SK-N-SH (cell line): Measurements from ENCODE around the gene UBE2R2.

Experiments
- CTCF ChIP-seq: fragments of 200-600 bp; sonication (generic); IDR thresholded peaks from 2 replicates; pipeline ENCODE4 v1.6.1; 2017; ENCODE audit warnings: antibody characterized with exemption, mild to moderate bottlenecking, moderate library complexity
- EP300 ChIP-seq, 2 experiments: IDR thresholded peaks; 2 replicates each; pipeline versions ENCODE4 v1.4.0 to v1.6.1; 2012; ENCODE audit warnings: borderline replicate concordance in 1 of 2, low read depth in 1 of 2, low read length in 1 of 2
- EZH2phosphoT487 ChIP-seq: fragments of 200-600 bp; sonication (generic); IDR thresholded peaks from 2 replicates; pipeline ENCODE4 v1.6.1; 2017; ENCODE audit warnings: low read depth, mixed run types, mild to moderate bottlenecking, antibody characterized with exemption, moderate library complexity, borderline replicate concordance
- GABPA ChIP-seq: IDR thresholded peaks from 2 replicates; pipeline ENCODE4 v1.4.0; 2012; ENCODE audit warnings: low read depth, mild to moderate bottlenecking
- GATA2 ChIP-seq: sonication (generic); formaldehyde crosslinking; IDR thresholded peaks from 2 replicates; pipeline ENCODE4 v1.5.0; 2020; ENCODE audit warnings: mild to moderate bottlenecking, missing genetic modification reagents
- SIN3A ChIP-seq: IDR thresholded peaks from 2 replicates; pipeline ENCODE4 v1.6.1; 2012; ENCODE audit warnings: low read depth, mild to moderate bottlenecking, low read length, moderate library complexity, borderline replicate concordance
- SMC3 ChIP-seq: IDR thresholded peaks from 2 replicates; pipeline ENCODE4 v1.6.1; 2012; ENCODE audit warnings: low read depth, low read length, improper control_type of control experiment
- YY1 ChIP-seq: IDR thresholded peaks from 2 replicates; pipeline ENCODE4 v1.4.0; 2012; ENCODE audit warnings: low read depth, mild to moderate bottlenecking

DNA sequence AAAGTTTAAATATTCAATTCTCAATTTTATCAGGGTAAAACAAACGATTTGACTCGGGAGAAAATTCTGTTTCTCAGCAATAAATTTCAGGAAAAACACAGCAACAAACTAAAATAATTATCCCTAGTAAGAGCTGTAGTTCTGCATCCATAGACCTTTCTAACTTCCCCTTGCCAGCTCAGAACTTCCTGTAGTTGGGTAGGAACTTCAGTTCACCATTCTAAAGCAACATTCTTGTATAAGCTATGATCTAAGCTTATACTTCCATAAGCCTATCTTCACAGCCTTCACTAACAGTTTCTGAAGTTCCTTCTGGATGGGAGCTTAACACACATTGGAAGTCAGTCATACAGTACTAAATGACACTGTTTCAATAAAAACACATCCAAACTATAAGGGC lies 135.1 kb downstream of the UBE2R2 start:
- no peak for TF ChIP-seq EP300 (IDR thresholded peaks at IDR 0.05; ENCODE audit: borderline replicate concordance in 1 of 2, low read depth in 1 of 2, low read length in 1 of 2)
- no peak for TF ChIP-seq GABPA
- no peak for TF ChIP-seq SIN3A
- no peak for TF ChIP-seq EZH2phosphoT487
- TF ChIP-seq CTCF: no peak
- no peak for TF ChIP-seq GATA2
- TF ChIP-seq YY1: no peak
- no peak for TF ChIP-seq SMC3
